Neuron (in vitro differentiated cells): Measurements from ENCODE around the gene LPCAT3.
A peak's percentile ranks its signal among the peaks of the same experiment; 100 is the strongest.

Source experiments
- H2AFZ ChIP-seq: one replicate; pipeline ENCODE4 v1.6.1; 2013; ENCODE audit warnings: low read depth, mild to moderate bottlenecking, inconsistent platforms, low read length, moderate library complexity
- H3K27me3 ChIP-seq: one replicate; pipeline ENCODE4 v1.6.1; 2013; ENCODE audit warnings: low read length; ENCODE audit not compliant: insufficient read depth
- H3K36me3 ChIP-seq: one replicate; pipeline ENCODE4 v1.6.1; 2013; ENCODE audit warnings: low read length; ENCODE audit not compliant: insufficient read depth
- H3K4me1 ChIP-seq: one replicate; pipeline ENCODE4 v1.6.1; 2013; ENCODE audit warnings: low read length; ENCODE audit not compliant: insufficient read depth
- H3K4me3 ChIP-seq: 2 replicates; pipeline ENCODE4 v1.5.1; 2013; ENCODE audit warnings: mild to moderate bottlenecking, low read length, moderate library complexity
- H3K9me3 ChIP-seq: one replicate; pipeline ENCODE4 v1.6.1; 2013; ENCODE audit warnings: low read length

Gene LPCAT3

DNA sequence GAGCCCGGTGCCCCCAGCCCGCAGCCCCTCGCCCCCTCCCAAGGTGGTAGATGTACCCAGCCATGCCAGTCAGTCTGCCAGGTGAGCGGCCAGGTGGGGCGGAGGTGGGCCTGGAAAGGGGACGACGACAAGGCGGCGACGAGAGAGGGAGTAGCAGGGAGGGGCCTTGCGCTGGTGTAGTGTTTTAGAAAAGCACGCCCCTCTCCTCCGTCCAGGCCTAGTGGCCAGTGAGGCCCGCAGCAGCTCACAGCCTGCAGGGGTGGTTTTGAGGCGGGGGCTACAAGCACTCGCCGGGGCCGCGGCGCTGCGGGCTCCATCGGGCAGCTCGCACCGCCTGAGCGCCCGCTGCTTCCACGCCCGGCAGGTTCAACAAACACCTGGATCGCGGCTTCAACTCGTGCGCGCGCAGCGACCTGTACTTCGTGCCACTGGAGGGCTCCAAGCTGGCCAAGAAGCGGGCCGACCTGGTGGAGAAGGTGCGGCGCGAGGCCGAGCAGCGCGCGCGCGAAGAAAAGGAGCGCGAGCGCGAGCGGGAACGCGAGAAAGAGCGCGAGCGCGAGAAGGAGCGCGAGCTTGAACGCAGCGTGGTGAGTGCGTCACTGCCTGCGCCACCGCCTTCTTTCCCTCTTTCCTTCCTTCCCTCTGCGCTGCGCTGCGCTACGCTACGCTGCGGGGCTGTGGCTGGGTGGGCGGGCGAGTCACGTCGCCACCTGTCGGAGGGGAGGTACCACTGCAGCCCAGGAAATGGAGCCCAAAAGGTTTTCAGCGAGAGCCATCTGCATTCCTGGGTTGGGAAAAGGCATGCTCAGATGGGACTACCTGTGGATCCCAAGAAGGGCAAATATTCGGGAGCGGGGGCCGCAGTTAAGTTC, 80.6 kb downstream of the LPCAT3 start:
- Histone ChIP-seq H3K4me1 (peaks cover 14% of the 10 kb centered on the region), H3K4me3 (peak overlapping the region; percentile 44), H3K36me3 (peaks cover 70% of the 10 kb centered on the region)

DNA sequence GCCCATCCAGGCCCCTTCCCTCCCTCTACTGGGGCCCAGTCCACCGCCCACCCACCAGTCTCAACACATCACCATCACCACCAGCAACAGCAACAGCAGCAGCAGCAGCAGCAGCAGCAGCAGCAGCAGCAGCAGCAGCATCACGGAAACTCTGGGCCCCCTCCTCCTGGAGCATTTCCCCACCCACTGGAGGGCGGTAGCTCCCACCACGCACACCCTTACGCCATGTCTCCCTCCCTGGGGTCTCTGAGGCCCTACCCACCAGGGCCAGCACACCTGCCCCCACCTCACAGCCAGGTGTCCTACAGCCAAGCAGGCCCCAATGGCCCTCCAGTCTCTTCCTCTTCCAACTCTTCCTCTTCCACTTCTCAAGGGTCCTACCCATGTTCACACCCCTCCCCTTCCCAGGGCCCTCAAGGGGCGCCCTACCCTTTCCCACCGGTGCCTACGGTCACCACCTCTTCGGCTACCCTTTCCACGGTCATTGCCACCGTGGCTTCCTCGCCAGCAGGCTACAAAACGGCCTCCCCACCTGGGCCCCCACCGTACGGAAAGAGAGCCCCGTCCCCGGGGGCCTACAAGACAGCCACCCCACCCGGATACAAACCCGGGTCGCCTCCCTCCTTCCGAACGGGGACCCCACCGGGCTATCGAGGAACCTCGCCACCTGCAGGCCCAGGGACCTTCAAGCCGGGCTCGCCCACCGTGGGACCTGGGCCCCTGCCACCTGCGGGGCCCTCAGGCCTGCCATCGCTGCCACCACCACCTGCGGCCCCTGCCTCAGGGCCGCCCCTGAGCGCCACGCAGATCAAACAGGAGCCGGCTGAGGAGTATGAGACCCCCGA, 81.4 kb downstream of the LPCAT3 start:
- peaks cover 71% of the 10 kb centered on the region for H3K36me3 ChIP-seq
- H2AFZ ChIP-seq: no peak overlapping the region
- no peaks in the 10 kb centered on the region for H3K27me3 ChIP-seq
- H3K4me3 ChIP-seq: no peak overlapping the region
- H3K4me1 ChIP-seq: peaks cover 14% of the 10 kb centered on the region
- no peaks in the 10 kb centered on the region for H3K9me3 ChIP-seq

More for the DNA sequence above, 80.6 kb downstream of the LPCAT3 start:
- H2AFZ ChIP-seq: no peak overlapping the region
- no peaks in the 10 kb centered on the region for H3K27me3 ChIP-seq
- no peaks in the 10 kb centered on the region for H3K9me3 ChIP-seq

DNA sequence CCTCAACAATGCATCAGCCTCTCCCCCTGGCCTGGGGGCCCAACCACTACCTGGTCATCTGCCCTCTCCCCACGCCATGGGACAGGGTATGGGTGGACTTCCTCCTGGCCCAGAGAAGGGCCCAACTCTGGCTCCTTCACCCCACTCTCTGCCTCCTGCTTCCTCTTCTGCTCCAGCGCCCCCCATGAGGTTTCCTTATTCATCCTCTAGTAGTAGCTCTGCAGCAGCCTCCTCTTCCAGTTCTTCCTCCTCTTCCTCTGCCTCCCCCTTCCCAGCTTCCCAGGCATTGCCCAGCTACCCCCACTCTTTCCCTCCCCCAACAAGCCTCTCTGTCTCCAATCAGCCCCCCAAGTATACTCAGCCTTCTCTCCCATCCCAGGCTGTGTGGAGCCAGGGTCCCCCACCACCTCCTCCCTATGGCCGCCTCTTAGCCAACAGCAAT, 82.1 kb downstream of the LPCAT3 start:
- peaks cover 14% of the 10 kb centered on the region for H3K4me1 ChIP-seq
- H3K4me3 ChIP-seq: no peak overlapping the region
- no peaks in the 10 kb centered on the region for H3K27me3 ChIP-seq
- no peaks in the 10 kb centered on the region for H3K9me3 ChIP-seq
- H2AFZ ChIP-seq: no peak overlapping the region
- peaks cover 65% of the 10 kb centered on the region for H3K36me3 ChIP-seq

DNA sequence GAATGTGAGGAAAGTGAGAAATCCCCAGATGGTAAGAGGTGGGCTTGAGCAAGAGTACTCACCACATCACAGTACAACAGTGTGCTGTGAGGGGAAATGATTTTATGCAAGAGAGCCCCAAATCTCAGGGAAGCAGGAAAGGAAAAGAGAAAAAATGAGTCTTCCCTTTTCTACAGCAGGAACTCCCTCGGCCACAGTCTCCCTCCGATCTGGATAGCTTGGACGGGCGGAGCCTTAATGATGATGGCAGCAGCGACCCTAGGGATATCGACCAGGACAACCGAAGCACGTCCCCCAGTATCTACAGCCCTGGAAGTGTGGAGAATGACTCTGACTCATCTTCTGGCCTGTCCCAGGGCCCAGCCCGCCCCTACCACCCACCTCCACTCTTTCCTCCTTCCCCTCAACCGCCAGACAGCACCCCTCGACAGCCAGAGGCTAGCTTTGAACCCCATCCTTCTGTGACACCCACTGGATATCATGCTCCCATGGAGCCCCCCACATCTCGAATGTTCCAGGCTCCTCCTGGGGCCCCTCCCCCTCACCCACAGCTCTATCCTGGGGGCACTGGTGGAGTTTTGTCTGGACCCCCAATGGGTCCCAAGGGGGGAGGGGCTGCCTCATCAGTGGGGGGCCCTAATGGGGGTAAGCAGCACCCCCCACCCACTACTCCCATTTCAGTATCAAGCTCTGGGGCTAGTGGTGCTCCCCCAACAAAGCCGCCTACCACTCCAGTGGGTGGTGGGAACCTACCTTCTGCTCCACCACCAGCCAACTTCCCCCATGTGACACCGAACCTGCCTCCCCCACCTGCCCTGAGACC, 82.7 kb downstream of the LPCAT3 start:
- H2AFZ ChIP-seq: no peak overlapping the region
- peaks cover 14% of the 10 kb centered on the region for H3K4me1 ChIP-seq
- H3K27me3 ChIP-seq: no peaks in the 10 kb centered on the region
- H3K36me3 ChIP-seq: peaks cover 59% of the 10 kb centered on the region
- no peaks in the 10 kb centered on the region for H3K9me3 ChIP-seq
- H3K4me3 ChIP-seq: no peak overlapping the region

DNA sequence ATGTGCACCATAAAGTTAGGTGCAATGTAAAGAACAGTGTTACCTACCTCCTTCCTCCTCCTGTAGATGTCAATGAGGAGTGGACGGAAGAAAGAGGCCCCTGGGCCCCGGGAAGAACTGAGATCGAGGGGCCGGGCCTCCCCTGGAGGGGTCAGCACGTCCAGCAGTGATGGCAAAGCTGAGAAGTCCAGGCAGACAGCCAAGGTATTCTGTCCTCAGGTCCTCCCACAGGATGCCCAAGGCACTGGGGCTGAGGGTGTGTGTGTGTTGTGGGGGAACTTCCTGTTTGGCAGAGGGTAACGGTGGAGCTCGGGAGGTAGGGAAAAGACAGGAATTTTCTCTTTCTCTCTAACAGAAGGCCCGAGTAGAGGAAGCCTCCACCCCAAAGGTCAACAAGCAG, 84.2 kb downstream of the LPCAT3 start:
- H2AFZ ChIP-seq: no peak overlapping the region
- no peaks in the 10 kb centered on the region for H3K27me3 ChIP-seq
- no peaks in the 10 kb centered on the region for H3K9me3 ChIP-seq
- no peak overlapping the region for H3K4me3 ChIP-seq
- peaks cover 53% of the 10 kb centered on the region for H3K36me3 ChIP-seq
- peaks cover 26% of the 10 kb centered on the region for H3K4me1 ChIP-seq

DNA sequence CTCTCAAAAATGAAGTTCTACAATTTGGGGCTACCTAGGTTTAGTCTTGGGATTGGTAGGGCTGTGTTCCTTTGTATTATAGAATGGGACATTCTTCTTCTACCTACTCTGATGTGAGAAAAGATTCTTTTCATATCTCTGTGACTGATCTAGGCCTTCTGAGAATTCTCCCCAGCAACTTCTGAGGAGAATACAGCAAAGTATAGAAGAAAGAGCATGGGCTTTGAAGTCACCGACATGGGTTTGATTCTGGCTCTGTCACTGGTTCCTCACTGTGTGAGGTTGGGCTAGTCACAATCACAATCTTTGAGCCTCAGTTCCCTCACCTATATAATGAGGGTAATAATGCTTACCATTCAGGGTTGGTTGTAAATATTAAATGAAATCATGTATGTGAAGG, 85.5 kb downstream of the LPCAT3 start:
- no peak overlapping the region for H2AFZ ChIP-seq
- no peaks in the 10 kb centered on the region for H3K9me3 ChIP-seq
- peaks cover 22% of the 10 kb centered on the region for H3K4me1 ChIP-seq
- H3K36me3 ChIP-seq: peaks cover 42% of the 10 kb centered on the region
- H3K4me3 ChIP-seq: no peak overlapping the region
- H3K27me3 ChIP-seq: no peaks in the 10 kb centered on the region

DNA sequence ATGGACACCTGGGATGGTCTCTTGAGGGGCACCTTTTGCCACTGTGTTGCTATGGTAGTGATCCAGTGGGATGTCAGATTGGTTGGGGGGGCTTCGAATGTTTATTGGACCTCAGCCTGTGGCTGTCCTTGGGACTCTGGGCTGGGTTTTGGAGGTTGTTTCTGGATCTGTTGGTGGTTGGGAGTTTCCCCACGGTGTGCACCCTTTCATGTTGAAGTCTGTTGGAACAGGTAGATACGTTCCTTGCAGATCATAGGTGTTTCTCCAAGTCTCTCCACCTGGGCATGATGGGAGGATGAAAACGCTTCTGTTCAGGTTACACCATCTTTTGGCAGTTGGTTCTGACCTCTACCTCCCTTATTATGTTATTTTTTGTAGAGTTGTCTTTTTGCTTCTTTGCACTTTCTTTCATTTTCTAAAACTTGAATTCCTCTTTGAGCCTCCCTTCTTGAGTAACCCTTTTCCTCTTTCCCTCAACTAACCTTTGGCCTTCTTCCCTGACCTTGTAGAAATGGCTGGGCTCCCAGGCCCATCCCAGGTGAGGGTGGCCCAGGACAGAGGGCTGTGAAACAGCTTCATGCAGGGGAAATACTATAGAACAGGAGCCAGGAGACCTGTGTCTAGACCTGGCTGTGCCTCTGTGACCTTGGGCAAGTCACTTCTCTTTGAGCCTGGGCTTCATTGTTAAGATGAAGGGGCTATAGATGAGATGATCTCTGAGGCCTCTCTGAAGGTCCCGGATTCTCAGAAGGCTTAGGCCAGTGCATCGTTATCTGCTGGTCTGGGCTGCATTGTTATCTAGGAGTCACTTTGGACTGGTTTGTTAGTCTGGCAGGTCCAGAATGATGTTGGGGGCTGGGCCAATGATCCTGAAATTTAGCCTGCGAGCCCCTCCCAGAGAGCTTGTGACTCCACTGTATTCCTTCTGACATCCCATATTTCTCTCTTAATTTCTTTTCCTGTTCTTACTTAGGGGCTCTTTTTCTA, 88.5 kb downstream of the LPCAT3 start:
- H3K4me3 ChIP-seq: peak overlapping the region; percentile 94
- peaks cover 39% of the 10 kb centered on the region for H3K4me1 ChIP-seq
- H3K9me3 ChIP-seq: no peaks in the 10 kb centered on the region
- H3K27me3 ChIP-seq: no peaks in the 10 kb centered on the region
- H3K36me3 ChIP-seq: peaks cover 20% of the 10 kb centered on the region
- H2AFZ ChIP-seq: no peak overlapping the region

DNA sequence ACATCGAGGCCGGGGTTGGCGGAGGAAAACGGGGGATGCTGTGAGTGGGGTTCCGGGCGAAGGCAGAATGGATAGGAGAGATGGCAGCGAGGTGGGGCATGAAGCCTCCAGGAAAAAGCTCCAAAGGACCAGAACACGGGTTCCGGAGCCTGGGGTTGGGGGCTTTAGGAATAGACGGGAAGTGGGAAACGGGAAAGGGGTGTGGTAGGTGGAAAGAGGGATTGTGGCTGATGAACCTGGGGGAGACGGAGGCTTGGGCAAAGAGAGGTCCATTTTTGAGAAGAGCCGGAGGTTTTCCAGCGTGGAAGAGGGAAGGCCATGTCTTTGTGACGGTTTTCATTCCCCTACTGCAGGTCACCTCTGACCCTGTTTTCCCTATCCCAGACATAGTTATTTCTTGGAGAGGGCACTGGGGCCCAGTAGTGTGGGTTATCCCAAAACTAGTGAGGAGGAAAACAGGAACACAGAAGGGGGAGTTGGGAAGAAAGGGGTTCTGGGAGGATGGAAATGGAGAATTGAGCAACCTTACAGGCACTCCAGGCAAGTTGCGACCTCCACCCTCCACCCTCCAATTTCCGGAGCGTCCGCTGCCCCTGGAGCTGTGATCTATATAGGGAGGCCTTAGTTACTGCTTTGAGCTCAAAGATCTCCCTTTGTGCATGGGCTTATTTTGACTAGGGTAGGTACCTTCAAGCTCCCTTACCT, 89.4 kb downstream of the LPCAT3 start:
- H3K27me3 ChIP-seq: no peaks in the 10 kb centered on the region
- H3K9me3 ChIP-seq: no peaks in the 10 kb centered on the region
- peaks cover 11% of the 10 kb centered on the region for H3K36me3 ChIP-seq
- peaks cover 46% of the 10 kb centered on the region for H3K4me1 ChIP-seq
- H3K4me3 ChIP-seq: peak overlapping the region; percentile 94
- no peak overlapping the region for H2AFZ ChIP-seq

DNA sequence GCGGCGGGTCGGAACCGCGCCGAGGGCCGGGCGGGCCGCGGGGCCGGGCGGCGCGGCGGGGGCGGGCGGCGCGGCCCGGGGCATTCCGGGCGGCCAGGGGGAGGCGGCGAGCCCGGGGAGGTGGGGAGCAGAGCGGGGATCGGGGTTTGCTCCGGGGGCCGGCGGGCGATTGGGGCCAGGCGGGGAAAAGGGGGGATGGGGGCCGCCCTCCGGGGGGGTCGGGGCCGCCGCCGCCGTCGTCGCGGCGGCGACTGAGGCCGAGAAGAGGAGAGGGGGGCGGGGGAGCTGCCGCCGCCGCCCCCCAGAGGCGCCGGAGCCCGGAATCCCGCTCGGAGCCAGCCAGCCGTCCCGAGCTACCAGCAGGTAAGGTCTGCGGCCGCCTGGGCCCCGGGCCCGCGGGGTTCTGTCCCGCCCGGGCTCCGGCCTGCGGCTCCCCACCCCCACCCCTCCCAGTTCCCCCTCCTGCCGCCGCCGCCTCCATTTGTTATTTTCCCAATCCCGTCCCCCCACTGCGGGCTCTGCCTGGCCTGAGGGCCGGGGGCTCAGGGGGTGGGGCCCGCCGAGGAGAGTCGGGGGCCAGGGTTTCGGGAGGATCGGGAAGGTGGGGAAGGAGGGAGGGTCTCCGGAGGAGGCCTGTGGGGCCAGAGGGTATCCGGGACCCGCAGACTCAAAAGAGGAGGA, 90.1 kb downstream of the LPCAT3 start:
- Histone ChIP-seq H3K4me3 (peak overlapping the region; percentile 94), H3K4me1 (peaks cover 53% of the 10 kb centered on the region), H2AFZ (no peak overlapping the region), H3K27me3 (no peaks in the 10 kb centered on the region), H3K36me3 (peaks cover 5% of the 10 kb centered on the region), H3K9me3 (no peaks in the 10 kb centered on the region)

DNA sequence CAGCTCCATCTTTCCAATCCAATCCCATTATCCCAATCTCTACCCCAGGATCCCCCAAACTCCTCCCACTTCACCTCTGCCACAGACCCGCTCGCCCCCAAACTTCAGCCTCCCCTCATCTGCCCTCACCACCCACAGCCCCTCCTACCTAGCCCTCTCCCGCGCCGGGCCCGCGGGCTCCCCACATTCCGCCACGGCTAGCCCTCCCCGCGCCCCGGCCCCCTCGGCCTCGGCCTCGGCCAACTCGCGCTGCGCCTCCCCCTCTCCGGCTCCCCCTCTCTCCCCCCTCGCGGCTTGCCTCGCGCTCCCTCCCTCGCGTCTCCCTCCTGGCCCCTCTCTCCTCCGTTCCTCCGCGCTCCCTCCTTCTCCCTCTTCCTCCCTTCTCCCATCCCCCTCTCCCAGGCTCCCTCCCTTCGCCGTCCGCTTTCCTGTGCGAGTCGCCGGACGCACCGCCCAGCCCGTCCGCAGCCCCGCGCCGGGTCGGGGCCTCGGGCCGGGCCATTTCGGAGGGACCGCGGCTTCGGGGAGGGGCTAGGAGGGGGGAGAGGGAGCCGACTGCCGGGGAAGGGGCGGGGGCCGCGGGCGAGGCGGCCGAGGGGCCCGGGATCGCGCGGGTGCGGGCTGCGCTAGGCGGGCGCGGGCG, 90.8 kb downstream of the LPCAT3 start, which contains the start of gene ATN1:
Gene ATN1, plus strand, starts transcription at position 581 of the 643 bp plus-strand sequence. CDS start 6,043 bp downstream, outside the sequence.
- Histone ChIP-seq H2AFZ (peak within 1 kb of the TSS; percentile 68), H3K4me1 (peaks cover 58% of the 10 kb centered on the region)

More for the DNA sequence above, 90.8 kb downstream of the LPCAT3 start, which contains the start of gene ATN1:
- Histone ChIP-seq H3K9me3 (no peaks in the 10 kb centered on the region), H3K27me3 (no peaks in the 10 kb centered on the region), H3K36me3 (no peaks in the 10 kb centered on the region), H3K4me3 (peak within 1 kb of the TSS; percentile 94)
